H1 (cell line): ENCODE results near the gene MKKS.

Source experiments
- EGR1 ChIP-seq: IDR thresholded peaks from 2 replicates; pipeline ENCODE4 v1.6.1; 2011; ENCODE audit warnings: low read depth, low read length, borderline replicate concordance
- POLR2A ChIP-seq, 2 experiments: IDR thresholded peaks; 1 replicate in 1 of 2; 2 replicates in 1 of 2; pipeline ENCODE4 v1.6.1; 2011; ENCODE audit warnings: low read depth in 2 of 2, low read length in 2 of 2, mild to moderate bottlenecking in 2 of 2; ENCODE audit errors: control extremely low read depth in 1 of 2

DNA sequence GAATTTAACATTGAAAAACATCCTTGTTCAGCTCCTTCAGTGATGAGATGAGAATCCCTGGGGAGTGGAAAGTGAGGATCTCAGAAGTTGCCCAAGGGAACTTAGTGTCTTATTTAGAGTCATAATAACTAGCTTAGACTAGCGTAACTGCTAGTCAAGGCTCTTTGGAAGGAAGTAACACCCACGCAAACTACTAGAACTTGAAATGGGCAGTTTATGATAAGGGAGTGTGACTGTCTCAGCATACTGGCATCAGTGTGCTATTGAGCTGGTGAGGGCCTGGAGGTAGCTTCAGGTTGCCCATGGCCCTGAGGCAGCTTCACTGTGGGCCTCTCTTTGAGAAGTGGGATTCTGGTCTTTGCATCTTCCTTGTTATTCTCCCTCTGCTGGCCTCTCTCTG is 41.2 kb upstream of the MKKS start:
- TF ChIP-seq POLR2A (IDR thresholded peaks at IDR 0.05; ENCODE audit: control extremely low read depth in 1 of 2, low read depth in 2 of 2, low read length in 2 of 2) (no peak), EGR1 (no peak)
